MM.1S (cell line): ENCODE results near the gene GALNT9.

ENCODE experiments used
- CTCF ChIP-seq: fragments of 300-600 bp; sonication (generic); IDR thresholded peaks from 2 replicates; pipeline ENCODE4 v1.5.1; 2016; ENCODE audit warnings: antibody characterized with exemption, low read length, mixed read lengths
- EZH2phosphoT487 ChIP-seq: fragments of 300-600 bp; sonication (generic); IDR thresholded peaks from 2 replicates; pipeline ENCODE4 v1.6.1; 2018; ENCODE audit warnings: antibody characterized with exemption, low read length

GRCh38 chr12:132333766-132334165, 4.4 kb upstream of the GALNT9 start:
- no peak for TF ChIP-seq CTCF
- TF ChIP-seq EZH2phosphoT487: no peak
